GM06990 (cell line): ENCODE measurements around the gene SPOCK3.

ENCODE experiments used
- DNase-seq: peaks from one replicate; pipeline ENCODE4 v3.0.0-alpha.2; 2011; ENCODE audit not compliant: insufficient read length; ENCODE audit errors: extremely low read depth
- H3K27me3 ChIP-seq: replicated peaks from 2 replicates; pipeline ENCODE4 v1.6.0; 2011; ENCODE audit warnings: low read length; ENCODE audit not compliant: control insufficient read depth, insufficient read depth
- H3K36me3 ChIP-seq: 2 replicates; pipeline ENCODE4 v1.5.1; 2011; ENCODE audit warnings: low read length; ENCODE audit not compliant: control insufficient read depth, insufficient read depth
- H3K4me3 ChIP-seq: replicated peaks from 2 replicates; pipeline ENCODE4 v1.5.1; 2011; ENCODE audit warnings: low read depth, mild to moderate bottlenecking, control low read depth, low read length
- TF ChIP-seq, protein P1 (sequence below): IDR thresholded peaks from 2 replicates; pipeline ENCODE4 v1.5.1; 2011; ENCODE audit warnings: low read length, control low read depth, mild to moderate bottlenecking, inconsistent platforms; ENCODE audit not compliant: insufficient read depth, poor library complexity, severe bottlenecking

SPOCK3 gene

DNA sequence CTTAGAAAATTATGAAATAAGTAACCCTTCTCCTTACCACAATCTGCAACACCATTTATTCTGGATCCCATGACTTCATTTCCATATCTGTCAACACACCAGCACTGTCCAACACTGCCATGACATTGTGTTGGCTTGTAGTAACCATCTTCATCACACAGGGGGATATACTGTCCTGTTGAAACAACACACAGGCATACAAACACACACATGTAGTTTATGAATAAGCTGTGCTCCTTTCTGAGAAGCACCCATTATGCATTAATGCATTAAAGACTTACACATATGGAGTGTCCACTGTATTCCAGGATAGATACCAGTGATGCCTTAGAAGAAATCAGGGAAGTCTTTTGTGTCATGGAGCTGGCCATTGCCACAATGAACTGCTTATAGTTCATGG is 496.9 kb downstream of the SPOCK3 start:
- Histone ChIP-seq H3K4me3 (no peak overlapping the region), H3K36me3 (no peaks in the 10 kb centered on the region), H3K27me3 (no peaks in the 10 kb centered on the region)
- TF ChIP-seq, protein P1, sequence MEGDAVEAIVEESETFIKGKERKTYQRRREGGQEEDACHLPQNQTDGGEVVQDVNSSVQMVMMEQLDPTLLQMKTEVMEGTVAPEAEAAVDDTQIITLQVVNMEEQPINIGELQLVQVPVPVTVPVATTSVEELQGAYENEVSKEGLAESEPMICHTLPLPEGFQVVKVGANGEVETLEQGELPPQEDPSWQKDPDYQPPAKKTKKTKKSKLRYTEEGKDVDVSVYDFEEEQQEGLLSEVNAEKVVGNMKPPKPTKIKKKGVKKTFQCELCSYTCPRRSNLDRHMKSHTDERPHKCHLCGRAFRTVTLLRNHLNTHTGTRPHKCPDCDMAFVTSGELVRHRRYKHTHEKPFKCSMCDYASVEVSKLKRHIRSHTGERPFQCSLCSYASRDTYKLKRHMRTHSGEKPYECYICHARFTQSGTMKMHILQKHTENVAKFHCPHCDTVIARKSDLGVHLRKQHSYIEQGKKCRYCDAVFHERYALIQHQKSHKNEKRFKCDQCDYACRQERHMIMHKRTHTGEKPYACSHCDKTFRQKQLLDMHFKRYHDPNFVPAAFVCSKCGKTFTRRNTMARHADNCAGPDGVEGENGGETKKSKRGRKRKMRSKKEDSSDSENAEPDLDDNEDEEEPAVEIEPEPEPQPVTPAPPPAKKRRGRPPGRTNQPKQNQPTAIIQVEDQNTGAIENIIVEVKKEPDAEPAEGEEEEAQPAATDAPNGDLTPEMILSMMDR = no peak
- no peak for DNase-seq

DNA sequence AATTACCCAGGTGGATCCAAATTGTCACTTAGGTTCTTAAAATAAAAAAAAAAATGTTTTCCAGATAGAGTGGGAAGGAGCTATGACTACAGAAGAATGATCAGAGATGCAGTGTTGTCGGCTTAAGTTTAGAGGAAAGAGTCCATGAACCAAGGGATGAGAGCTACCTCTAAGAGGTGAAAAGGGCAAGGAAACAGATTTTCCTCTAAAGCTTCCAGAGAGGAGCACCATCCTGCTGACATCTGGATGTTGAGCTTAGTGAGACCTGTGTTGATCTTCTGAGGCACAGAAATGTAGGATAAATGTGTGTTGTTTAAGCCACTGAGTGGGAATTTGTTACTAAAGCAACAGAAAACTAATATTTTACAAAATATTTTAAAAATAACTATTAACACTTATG is 498.7 kb downstream of the SPOCK3 start:
- DNase-seq = no peak
- no peaks in the 10 kb centered on the region for H3K36me3 ChIP-seq
- no peak overlapping the region for H3K4me3 ChIP-seq
- TF ChIP-seq, protein P1 = no peak
- H3K27me3 ChIP-seq = no peaks in the 10 kb centered on the region

DNA sequence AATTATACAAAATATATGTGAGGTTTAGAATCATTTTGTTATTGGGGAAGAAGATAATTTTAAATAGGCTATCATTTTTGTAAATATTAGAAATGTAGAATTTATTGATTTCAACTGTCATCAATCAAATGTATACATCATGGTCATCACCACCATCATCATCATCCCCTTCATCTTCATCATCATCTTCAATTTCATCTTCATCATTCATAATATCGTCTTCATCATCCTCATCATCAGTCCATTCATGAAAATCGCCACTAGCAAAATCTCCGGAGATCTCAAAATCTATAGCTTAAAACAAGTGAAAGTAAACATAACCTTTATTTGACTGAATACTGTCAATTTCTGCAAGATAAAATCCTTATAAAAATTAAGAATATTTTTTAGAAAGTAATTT is 499.5 kb downstream of the SPOCK3 start:
- TF ChIP-seq, protein P1 = no peak
- Histone ChIP-seq H3K36me3 (no peaks in the 10 kb centered on the region), H3K4me3 (no peak overlapping the region), H3K27me3 (no peaks in the 10 kb centered on the region)
- DNase-seq = no peak

DNA sequence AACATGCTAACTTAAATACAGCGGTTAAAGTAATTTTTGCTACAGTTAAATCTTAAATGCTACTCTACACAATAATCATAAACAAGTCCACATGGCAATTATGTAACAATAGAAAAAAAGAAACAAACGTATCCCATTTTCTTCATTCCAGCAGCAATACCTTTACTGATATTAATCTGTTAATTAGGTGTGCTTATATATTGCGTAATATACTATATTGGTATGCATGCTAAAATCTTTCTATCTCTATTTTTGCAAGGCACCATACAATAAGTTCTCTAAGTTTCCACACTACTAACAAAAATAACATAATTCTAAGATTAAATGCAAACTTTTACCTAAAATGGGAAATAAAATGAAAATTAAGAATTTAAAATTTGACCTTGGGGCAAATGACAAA is 500.6 kb downstream of the SPOCK3 start:
- TF ChIP-seq, protein P1 = no peak
- H3K27me3 ChIP-seq = no peaks in the 10 kb centered on the region
- DNase-seq = no peak
- no peak overlapping the region for H3K4me3 ChIP-seq
- no peaks in the 10 kb centered on the region for H3K36me3 ChIP-seq

DNA sequence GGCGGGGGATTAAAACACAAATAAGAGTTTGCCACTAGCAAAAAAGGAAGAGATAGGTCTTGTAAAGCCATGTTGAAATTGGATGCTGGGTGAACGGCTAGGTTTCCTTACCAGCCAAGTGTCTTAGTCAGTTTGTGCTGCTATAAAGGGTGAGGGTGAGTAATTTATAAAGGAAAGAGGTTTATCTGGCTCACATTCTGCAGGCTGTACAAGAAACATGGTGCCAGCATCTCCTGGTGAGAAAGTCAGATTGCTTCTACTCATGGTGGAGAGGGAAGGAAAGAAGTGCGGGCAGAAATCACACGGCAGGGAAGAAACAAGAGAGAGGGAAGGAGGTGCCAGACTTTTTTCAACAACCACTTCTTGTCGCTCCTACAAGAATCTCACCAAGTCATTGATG is 507.5 kb downstream of the SPOCK3 start:
- TF ChIP-seq, protein P1 = no peak
- Histone ChIP-seq H3K4me3 (no peak overlapping the region), H3K36me3 (no peaks in the 10 kb centered on the region), H3K27me3 (no peaks in the 10 kb centered on the region)
- DNase-seq = no peak

DNA sequence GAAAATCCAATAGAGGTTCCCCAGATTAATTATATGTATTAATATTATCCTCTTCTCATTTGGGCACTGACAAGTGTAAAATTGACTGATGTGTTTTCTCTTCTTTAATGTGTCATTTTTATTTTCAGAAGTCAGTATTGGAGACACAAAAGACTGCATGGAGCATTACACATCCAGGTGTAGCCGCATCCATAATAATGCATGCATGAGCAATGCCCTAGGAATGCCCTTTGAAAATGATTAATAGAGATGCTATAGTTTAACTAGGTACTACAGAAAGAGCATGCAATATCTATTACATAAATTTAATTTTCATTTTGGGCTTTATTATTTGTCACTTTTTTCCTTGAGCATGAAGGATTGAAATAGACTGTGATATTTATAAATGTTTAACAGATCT is 509.9 kb downstream of the SPOCK3 start:
- no peaks in the 10 kb centered on the region for H3K36me3 ChIP-seq
- TF ChIP-seq, protein P1 = no peak

More for the DNA sequence above, 509.9 kb downstream of the SPOCK3 start:
- no peaks in the 10 kb centered on the region for H3K27me3 ChIP-seq
- no peak overlapping the region for H3K4me3 ChIP-seq
- DNase-seq = no peak
